Adrenal gland (tissue), 12 donors: ENCODE data around the gene OXSR1. TPM values are rescaled to one million over a fixed set of nuclear protein-coding genes. Genes with fewer than 3 reads are reported as not detected.

Source experiments
- DNase-seq, 7 donors: peaks; one replicate each; pipeline ENCODE4 v3.0.0-alpha.2; 2019 to 2020
- H3K27ac ChIP-seq, 5 donors: fragments of 200-600 bp; sonication (generic) in 4 of 5; 1 replicate in 3 of 5; 2 replicates in 2 of 5; pipeline versions ENCODE4 v1.5.1 to v1.8.0; 2016 to 2020; ENCODE audit warnings: mild to moderate bottlenecking in 1 of 5
- H3K27me3 ChIP-seq: fragments of 200-600 bp; 2 replicates; pipeline ENCODE4 v1.8.0; 2021
- H3K36me3 ChIP-seq, 2 donors: fragments of 200-600 bp; replicated peaks in 1 of 2; 1 replicate in 1 of 2; 2 replicates in 1 of 2; pipeline versions ENCODE4 v1.5.1 to v1.8.0; 2018 to 2022
- H3K4me1 ChIP-seq, 2 donors: fragments of 200-600 bp; replicated peaks in 1 of 2; 1 replicate in 1 of 2; 2 replicates in 1 of 2; pipeline versions ENCODE4 v1.5.1 to v1.8.0; 2018 to 2021
- H3K4me3 ChIP-seq, 4 donors: fragments of 200-600 bp; sonication (generic) in 3 of 4; one replicate each; pipeline ENCODE4 v1.5.1; 2016 to 2018
- H3K9me3 ChIP-seq, 3 donors: fragments of 200-600 bp; sonication (generic) in 1 of 3; replicated peaks in 1 of 3; 1 replicate in 2 of 3; 2 replicates in 1 of 3; pipeline versions ENCODE4 v1.5.1 to v1.8.0; 2016 to 2021
- CTCF ChIP-seq, 6 experiments: fragments of 450-650 bp in 4 of 6; fragments of 200-600 bp in 2 of 6; sonication (generic) in 1 of 6; IDR thresholded peaks; 1 replicate in 5 of 6; 2 replicates in 1 of 6; pipeline versions ENCODE4 v1.5.1 to v1.8.0; 2016 to 2021; ENCODE audit warnings: antibody characterized with exemption in 6 of 6, mild to moderate bottlenecking in 2 of 6, moderate library complexity in 1 of 6
- POLR2A ChIP-seq, 2 donors: fragments of 450-650 bp; IDR thresholded peaks; one replicate each; pipeline ENCODE4 v1.6.1; 2017; ENCODE audit warnings: antibody characterized with exemption in 2 of 2, mild to moderate bottlenecking in 2 of 2, moderate library complexity in 1 of 2
- WGBS, 4 donors: extraction: QIAGEN DNeasy Blood & Tissue Kit in 2 of 4; methylation state at CpG; one replicate each; pipeline versions ENCODE4 v1.1.5 to v1.1.7; 2013 to 2017; 5-methylcytosine and 5-hydroxymethylcytosine counted together
- intact Hi-C, 2 donors: fragments of 100-400 bp; cut with DNase I; formaldehyde crosslinking; loops; one replicate each; pipeline versions ENCODE4 v1.14.1 to v1.15.0; 2022 to 2023
- polyA plus RNA-seq, 3 donors: library from polyadenylated mRNA; stranded (reverse); fragments of 200-250 nt in 2 of 3; fragments of 350-450 nt in 1 of 3; fragmentation: Illumina TruSeq in 1 of 3; extraction: RNeasy Lipid Tissue Mini Kit (QIAGEN cat#74804) in 1 of 3; gene quantifications; one replicate each; pipeline ENCODE4 v1.2.3, GENCODE V29; 2013 to 2014
- total RNA-seq, 9 donors: library from RNA; depleted of rRNA in 4 of 9; stranded (reverse); fragments of >200 nt in 4 of 9; fragments of 120-200 nt in 1 of 9; fragmentation: NEBNext Ultra II Directional in 1 of 9; extraction: Animal tissue kit (Norgen Biotek cat#: 25700) in 1 of 9; gene quantifications; one replicate each; pipeline versions ENCODE4 v1.1.0 to v1.2.4, GENCODE V29; 2013 to 2023
- donor health status: healthy with polysubstance abuse.
- donor health status: Bipolar disorder and iron deficiency.
- donor health status: DM: yes; HTN: yes; CAD: no.
- donor health status: DM: no; HTN: no; CAD: no.
- donor health status: DM: no; HTN: no; CAD: no.
- donor health status: DM: yes; HTN: yes; CAD: no.

Gene OXSR1
- total and polyA plus RNA-seq, 12 donors, result 14.8 to 47.5 (median 29.3) TPM

- H3K27ac ChIP-seq, result no peak overlapping the region
- H3K4me3 ChIP-seq, result no peak overlapping the region
- H3K36me3 ChIP-seq, result no peaks in the 10 kb centered on the region
- TF ChIP-seq CTCF (IDR thresholded peaks at IDR 0.05), result no peak
- TF ChIP-seq POLR2A (IDR thresholded peaks at IDR 0.05), result no peak
- H3K9me3 ChIP-seq, result no peaks in the 10 kb centered on the region
- H3K4me1 ChIP-seq, result no peaks in the 10 kb centered on the region
- intact Hi-C loops, result no loop called here
- no peak for DNase-seq
- 89 to 98% (median 95%) methylated on average over 8 to 13 of the region's 13 CpGs for WGBS, 4 donors
- no peaks in the 10 kb centered on the region for H3K27me3 ChIP-seq
Measured at GRCh38 chr3:38276081-38276916, 111.0 kb downstream of the OXSR1 start.

GRCh38 chr3:38276917-38277630 is 111.7 kb downstream of the OXSR1 start:
- no peaks in the 10 kb centered on the region for H3K27me3 ChIP-seq
- no peak overlapping the region for H3K27ac ChIP-seq
- H3K36me3 ChIP-seq, result no peaks in the 10 kb centered on the region
- TF ChIP-seq CTCF (IDR thresholded peaks at IDR 0.05) (no peak), POLR2A (IDR thresholded peaks at IDR 0.05) (no peak)
- no peaks in the 10 kb centered on the region for H3K4me1 ChIP-seq
- WGBS, 4 donors, result 90 to 97% (median 94%) methylated on average over 5 to 13 of the region's 13 CpGs
- no peak for DNase-seq
- no peaks in the 10 kb centered on the region for H3K9me3 ChIP-seq
- H3K4me3 ChIP-seq, result no peak overlapping the region
- intact Hi-C loops, result no loop called here

GRCh38 chr3:38278841-38279240 is 113.5 kb downstream of the OXSR1 start:
- TF ChIP-seq CTCF (IDR thresholded peaks at IDR 0.05), result no peak
- no peak for TF ChIP-seq POLR2A (IDR thresholded peaks at IDR 0.05)
- Histone ChIP-seq H3K4me3 (no peak overlapping the region), H3K27ac (no peak overlapping the region), H3K27me3 (no peaks in the 10 kb centered on the region), H3K9me3 (no peaks in the 10 kb centered on the region), H3K36me3 (no peaks in the 10 kb centered on the region), H3K4me1 (no peaks in the 10 kb centered on the region)
- DNase-seq, result no peak
- 84 to 93% (median 90%) methylated on average over 5 of the region's 5 CpGs for WGBS, 4 donors
- intact Hi-C loops, result no loop called here

- intact Hi-C loops, result no loop called here
- Histone ChIP-seq H3K9me3 (no peaks in the 10 kb centered on the region), H3K27me3 (no peaks in the 10 kb centered on the region), H3K27ac (no peak within 1 kb of the TSS), H3K4me1 (no peaks in the 10 kb centered on the region), H3K36me3 (no peaks in the 10 kb centered on the region), H3K4me3 (no peak within 1 kb of the TSS)
- 88 to 92% (median 91%) methylated on average over 13 to 14 of the region's 14 CpGs for WGBS, 4 donors
- DNase-seq, result no peak
- no peak for TF ChIP-seq POLR2A (IDR thresholded peaks at IDR 0.05)
- TF ChIP-seq CTCF (IDR thresholded peaks at IDR 0.05), result no peak
Measured at GRCh38 chr3:38281895-38282686, 116.8 kb downstream of the OXSR1 start, which contains the start of gene SLC22A14. Gene SLC22A14 (plus strand): TSS chr3:38282294. CDS start chr3:38306027, 23,733 bp downstream.
